Pancreas (tissue), 10 donors: ENCODE results near the gene AMOTL1. TPM values are rescaled to one million over a fixed set of nuclear protein-coding genes. Genes with fewer than 3 reads are reported as not detected.

ENCODE experiments used
- ATAC-seq, 4 donors: fragments of 200-7000 bp; cut with Tn5 transposase; one replicate each; pipeline versions ENCODE4 v1.8.0 to v1.9.1; 2020; ENCODE audit warnings: mild to moderate bottlenecking in 4 of 4, moderate library complexity in 4 of 4
- DNase-seq, 6 donors: peaks; one replicate each; pipeline ENCODE4 v3.0.0-alpha.2; 2020
- FAIRE-seq: peaks from 2 replicates; lab custom pipeline; 2012; peaks lifted over from hg19 to GRCh38; lab: Jason Lieb, UNC
- H3K27ac ChIP-seq, 4 donors: fragments of 200-600 bp; sonication (generic); 1 replicate in 3 of 4; 2 replicates in 1 of 4; pipeline versions ENCODE4 v1.5.0 to v1.8.0; 2020
- H3K27me3 ChIP-seq, 4 donors: fragments of 200-600 bp; one replicate each; pipeline ENCODE4 v1.8.0; 2021
- H3K36me3 ChIP-seq, 3 donors: fragments of 200-600 bp; sonication (generic) in 1 of 3; one replicate each; pipeline versions ENCODE4 v1.5.0 to v1.8.0; 2020 to 2021
- H3K4me1 ChIP-seq, 3 donors: fragments of 200-600 bp; one replicate each; pipeline ENCODE4 v1.8.0; 2021
- H3K4me3 ChIP-seq, 4 donors: fragments of 200-600 bp; sonication (generic) in 2 of 4; one replicate each; pipeline versions ENCODE4 v1.5.0 to v1.8.0; 2020 to 2021
- H3K9me3 ChIP-seq, 4 donors: fragments of 200-600 bp; one replicate each; pipeline ENCODE4 v1.8.0; 2021
- WGBS, 2 donors: extraction: QIAGEN DNeasy Blood & Tissue Kit; methylation state at CpG; one replicate each; pipeline ENCODE4 v1.1.7; 2013; 5-methylcytosine and 5-hydroxymethylcytosine counted together
- intact Hi-C, 3 donors: fragments of 100-400 bp; cut with DNase I; formaldehyde crosslinking; loops; one replicate each; pipeline versions ENCODE4 v1.11.1 to v1.14.2; 2022
- polyA plus RNA-seq, 2 donors: library from polyadenylated mRNA; stranded (reverse); fragments of 200-250 nt; gene quantifications; one replicate each; pipeline ENCODE4 v1.2.3, GENCODE V29; 2013
- total RNA-seq, 6 donors: library from RNA; stranded (reverse); fragmentation: NEBNext Ultra II Directional in 4 of 6; extraction: Animal tissue kit (Norgen Biotek cat#: 25700) in 4 of 6; gene quantifications; one replicate each; pipeline versions ENCODE4 v1.2.1 to v1.2.4, GENCODE V29; 2021 to 2023
- TF ChIP-seq, protein P1 (sequence below), 4 donors: fragments of 200-600 bp; sonication (generic) in 3 of 4; IDR thresholded peaks; one replicate each; pipeline versions ENCODE4 v1.5.0 to v1.8.0; 2021; ENCODE audit warnings: antibody characterized with exemption in 4 of 4
- donor health status: healthy with polysubstance abuse.
- donor health status: DM: no; HTN: no; CAD: no; lungs with moderate emphysema.
- donor health status: DM: no; HTN: no; CAD: no.
- donor health status: control.
- donor health status: control.
- donor health status: Bipolar disorder and iron deficiency.
- donor health status: DM: yes; HTN: yes; CAD: no.
- donor health status: DM: no; HTN: no; CAD: no.
- donor health status: DM: no; HTN: no; CAD: no.
- donor health status: DM: yes; HTN: yes; CAD: no.

AMOTL1 gene
- total and polyA plus RNA-seq, 8 donors = 3.5 to 30.2 (median 18.4) TPM

DNA sequence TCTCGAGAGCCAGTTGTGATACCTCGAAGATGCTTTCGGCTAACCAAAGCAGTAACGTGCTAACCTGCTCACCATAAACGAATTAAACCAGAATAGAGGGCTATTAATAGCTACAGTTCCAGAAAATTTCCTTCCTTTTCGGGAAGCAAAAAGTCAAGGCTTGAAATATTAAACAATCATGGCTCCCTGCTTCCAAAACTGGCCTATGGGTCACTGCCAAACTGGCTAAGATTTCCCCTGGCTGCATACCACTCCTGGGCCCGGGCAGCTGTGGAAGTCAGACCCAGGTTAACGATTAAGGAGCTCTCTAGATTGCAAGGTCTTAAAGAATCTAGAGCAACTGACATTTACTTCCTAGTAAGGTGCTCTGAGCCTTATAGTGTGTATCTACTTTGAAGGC is 1.7 kb downstream of the AMOTL1 start:
- DNase-seq (peak in 4 of 6 donors; percentile 38 to 57 (median 47)), FAIRE-seq (no peak), ATAC-seq (peak in 3 of 4 donors; percentile 35 to 47 (median 41))
- TF ChIP-seq, protein P1, sequence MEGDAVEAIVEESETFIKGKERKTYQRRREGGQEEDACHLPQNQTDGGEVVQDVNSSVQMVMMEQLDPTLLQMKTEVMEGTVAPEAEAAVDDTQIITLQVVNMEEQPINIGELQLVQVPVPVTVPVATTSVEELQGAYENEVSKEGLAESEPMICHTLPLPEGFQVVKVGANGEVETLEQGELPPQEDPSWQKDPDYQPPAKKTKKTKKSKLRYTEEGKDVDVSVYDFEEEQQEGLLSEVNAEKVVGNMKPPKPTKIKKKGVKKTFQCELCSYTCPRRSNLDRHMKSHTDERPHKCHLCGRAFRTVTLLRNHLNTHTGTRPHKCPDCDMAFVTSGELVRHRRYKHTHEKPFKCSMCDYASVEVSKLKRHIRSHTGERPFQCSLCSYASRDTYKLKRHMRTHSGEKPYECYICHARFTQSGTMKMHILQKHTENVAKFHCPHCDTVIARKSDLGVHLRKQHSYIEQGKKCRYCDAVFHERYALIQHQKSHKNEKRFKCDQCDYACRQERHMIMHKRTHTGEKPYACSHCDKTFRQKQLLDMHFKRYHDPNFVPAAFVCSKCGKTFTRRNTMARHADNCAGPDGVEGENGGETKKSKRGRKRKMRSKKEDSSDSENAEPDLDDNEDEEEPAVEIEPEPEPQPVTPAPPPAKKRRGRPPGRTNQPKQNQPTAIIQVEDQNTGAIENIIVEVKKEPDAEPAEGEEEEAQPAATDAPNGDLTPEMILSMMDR (IDR thresholded peaks at IDR 0.05) = no peak
- Histone ChIP-seq H3K4me3 (peak overlapping the region; percentile 62 to 92 (median 78)), H3K27ac (peak overlapping the region in 3 of 4 donors; percentile 11 to 94 (median 92)), H3K27me3 (no peaks in the 10 kb centered on the region), H3K9me3 (no peaks in the 10 kb centered on the region), H3K36me3 (no peaks in the 10 kb centered on the region), H3K4me1 (peaks cover 0 to 20% (median 4%) of the 10 kb centered on the region in 3 donors)
- 14 to 20% methylated on average over 8 of the region's 8 CpGs for WGBS, 2 donors
- intact Hi-C loops = loop anchor here in 1 of 3 donors (10.0 kb wide), 1 partner anchor 135 kb away; no protein-coding TSS in a partner anchor

DNA sequence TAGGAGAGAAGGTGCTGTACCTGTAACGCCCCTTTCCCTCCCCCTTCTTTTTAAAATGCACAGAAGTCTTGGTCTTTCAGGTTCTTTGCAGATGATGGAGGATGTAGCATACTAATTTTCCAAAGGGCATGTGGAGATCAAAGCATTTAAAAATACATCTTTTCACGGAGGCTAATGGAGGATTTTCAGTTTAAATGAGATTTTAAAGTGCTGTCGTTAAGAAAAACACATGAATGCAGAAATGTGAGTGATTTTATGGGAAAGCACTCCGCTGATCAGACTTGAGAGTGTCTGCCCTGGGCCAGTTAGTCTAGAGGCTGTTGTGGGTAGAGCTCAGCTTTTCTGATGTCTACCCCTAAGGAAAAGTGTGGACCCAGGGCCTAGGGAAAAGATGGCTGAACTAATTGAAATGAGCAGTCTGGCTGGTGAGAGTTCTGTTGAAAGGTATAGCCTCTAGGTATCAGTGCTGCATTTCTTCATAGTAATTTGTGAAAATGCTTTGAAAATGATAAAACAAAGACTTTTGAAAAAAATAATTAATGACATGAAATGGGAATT is 2.5 kb downstream of the AMOTL1 start:
- Histone ChIP-seq H3K27me3 (no peaks in the 10 kb centered on the region), H3K4me3 (peak overlapping the region in 1 of 4 donors; percentile 89), H3K9me3 (no peaks in the 10 kb centered on the region), H3K27ac (no peak overlapping the region), H3K36me3 (no peaks in the 10 kb centered on the region), H3K4me1 (peaks cover 0 to 22% (median 4%) of the 10 kb centered on the region in 3 donors)
- no peak for ATAC-seq
- intact Hi-C loops = no loop called here
- TF ChIP-seq, protein P1 (IDR thresholded peaks at IDR 0.05) = no peak
- no peak for DNase-seq
- FAIRE-seq = no peak
- 65 to 74% methylated on average over 4 of the region's 4 CpGs for WGBS, 2 donors

DNA sequence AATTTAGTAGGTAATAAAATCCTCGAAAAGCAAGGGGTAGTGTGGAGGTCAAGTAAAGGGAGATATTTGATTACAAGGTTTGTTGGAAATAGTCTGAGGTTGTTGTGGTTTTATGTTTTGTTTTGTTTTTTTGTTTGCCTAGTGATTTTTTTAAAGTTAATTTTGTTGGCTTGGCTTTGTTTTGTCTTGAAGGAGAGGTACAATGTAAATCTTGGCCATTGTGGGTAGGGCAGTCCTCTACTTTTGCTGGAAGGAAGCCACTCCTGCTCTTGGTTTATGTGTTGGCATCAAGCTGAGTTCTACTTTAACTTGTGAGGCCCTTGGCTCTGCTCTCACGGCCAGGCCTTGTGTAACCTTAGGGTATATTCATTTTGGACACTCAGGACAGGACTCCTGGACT is 3.2 kb downstream of the AMOTL1 start:
- H3K27me3 ChIP-seq = no peaks in the 10 kb centered on the region
- TF ChIP-seq, protein P1 (IDR thresholded peaks at IDR 0.05) = no peak
- WGBS, 2 donors = 27 to 33% methylated on average over 2 of the region's 2 CpGs
- H3K36me3 ChIP-seq = no peaks in the 10 kb centered on the region
- ATAC-seq (no peak), DNase-seq (no peak), FAIRE-seq (no peak)
- intact Hi-C loops = no loop called here
- H3K27ac ChIP-seq = no peak overlapping the region
- no peaks in the 10 kb centered on the region for H3K9me3 ChIP-seq
- H3K4me3 ChIP-seq = no peak overlapping the region
- H3K4me1 ChIP-seq = peaks cover 0 to 25% (median 4%) of the 10 kb centered on the region in 3 donors

DNA sequence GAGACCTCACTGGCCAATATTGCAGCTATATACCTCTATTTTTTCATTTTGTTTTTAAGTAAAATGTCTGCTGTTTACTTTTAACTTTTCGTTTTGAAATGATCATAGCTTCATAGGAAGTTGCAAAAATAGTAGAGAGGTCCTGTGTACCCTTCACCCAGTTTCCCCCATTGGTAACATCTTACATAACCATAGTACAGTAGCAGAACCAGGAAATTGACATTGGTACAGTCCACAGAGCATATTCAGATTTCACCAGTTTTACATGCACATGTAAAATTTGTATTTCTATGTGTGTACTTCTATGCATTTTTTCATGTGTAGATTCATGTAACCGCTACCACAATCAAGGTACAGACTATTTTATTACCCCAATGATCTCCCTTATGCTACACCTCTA is 3.8 kb downstream of the AMOTL1 start:
- ATAC-seq (no peak), FAIRE-seq (no peak), DNase-seq (no peak)
- 77 to 83% methylated on average over 2 of the region's 2 CpGs for WGBS, 2 donors
- Histone ChIP-seq H3K27me3 (no peaks in the 10 kb centered on the region), H3K4me3 (no peak overlapping the region), H3K4me1 (peaks cover 0 to 31% (median 4%) of the 10 kb centered on the region in 3 donors), H3K27ac (no peak overlapping the region), H3K9me3 (no peaks in the 10 kb centered on the region), H3K36me3 (no peaks in the 10 kb centered on the region)
- intact Hi-C loops = no loop called here
- TF ChIP-seq, protein P1 (IDR thresholded peaks at IDR 0.05) = no peak

DNA sequence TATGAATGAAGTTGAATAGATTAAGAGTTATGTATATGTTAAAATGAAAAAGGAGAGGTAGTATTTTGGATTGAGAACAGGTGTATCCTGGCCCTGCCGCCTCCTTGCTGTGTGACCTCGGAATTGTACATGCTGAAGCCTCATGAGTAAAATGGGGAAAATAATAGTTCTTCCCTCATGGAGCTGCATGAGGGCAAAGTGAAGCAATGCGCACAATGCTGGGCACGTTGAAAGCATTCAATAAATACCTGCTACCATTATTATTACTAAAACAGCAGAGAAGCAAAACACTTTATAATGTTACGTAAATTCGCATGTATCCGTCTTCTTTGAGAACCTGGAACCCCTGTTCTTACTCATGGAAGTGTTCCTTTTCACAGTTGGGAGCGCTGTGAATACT is 5.7 kb downstream of the AMOTL1 start:
- 88 to 97% methylated on average over 8 of the region's 8 CpGs for WGBS, 2 donors
- Histone ChIP-seq H3K4me3 (no peak overlapping the region), H3K36me3 (no peaks in the 10 kb centered on the region), H3K9me3 (no peaks in the 10 kb centered on the region), H3K4me1 (peaks cover 0 to 29% (median 4%) of the 10 kb centered on the region in 3 donors), H3K27me3 (no peaks in the 10 kb centered on the region), H3K27ac (no peak overlapping the region)
- ATAC-seq (no peak), FAIRE-seq (no peak), DNase-seq (no peak)
- intact Hi-C loops = no loop called here
- TF ChIP-seq, protein P1 (IDR thresholded peaks at IDR 0.05) = no peak
